HCT116 (cell line): Measurements from ENCODE around the gene HLCS.

Source experiments
- ATF3 ChIP-seq: IDR thresholded peaks from 2 replicates; pipeline ENCODE4 v1.6.1; 2012
- CTCF ChIP-seq, 3 experiments: fragments of 200-600 bp in 1 of 3; sonication (generic) in 1 of 3; IDR thresholded peaks in 2 of 3; conservative IDR thresholded peaks in 1 of 3; 2 replicates each; pipeline ENCODE4 v1.5.1; 2012 to 2017; ENCODE audit warnings: low read depth in 2 of 3, low read length in 2 of 3, antibody characterized with exemption in 1 of 3, borderline replicate concordance in 1 of 3, control low read depth in 1 of 3, mild to moderate bottlenecking in 1 of 3, mixed read lengths in 1 of 3, mixed run types in 1 of 3, moderate library complexity in 1 of 3; ENCODE audit not compliant: insufficient read depth in 1 of 3
- MAX ChIP-seq: IDR thresholded peaks from 2 replicates; pipeline ENCODE4 v1.6.1; 2012
- POLR2A ChIP-seq: IDR thresholded peaks from 2 replicates; pipeline ENCODE4 v1.7.0; 2011; ENCODE audit warnings: borderline replicate concordance; ENCODE audit not compliant: insufficient read depth, insufficient read length; ENCODE audit errors: extremely low read depth
- RAD21 ChIP-seq: IDR thresholded peaks from 2 replicates; pipeline ENCODE4 v1.6.1; 2012; ENCODE audit warnings: low read depth, mild to moderate bottlenecking
- REST ChIP-seq: IDR thresholded peaks from 2 replicates; pipeline ENCODE4 v1.6.1; 2012; ENCODE audit warnings: low read depth
- SIN3A ChIP-seq: IDR thresholded peaks from 2 replicates; pipeline ENCODE4 v1.6.1; 2012; ENCODE audit warnings: low read depth
- SRF ChIP-seq: IDR thresholded peaks from 2 replicates; pipeline ENCODE4 v1.6.1; 2012; ENCODE audit warnings: low read depth

GRCh38 chr21:36860736-36861594 lies 105.5 kb downstream of the HLCS start:
- TF ChIP-seq SRF (no peak), CTCF (IDR thresholded peaks at IDR 0.05 in 2 of 3, conservative IDR thresholded peaks at IDR 0.05 in 1 of 3; ENCODE audit: borderline replicate concordance in 1 of 3, insufficient read depth in 1 of 3, low read depth in 2 of 3, low read length in 2 of 3) (no peak), MAX (no peak), POLR2A (no peak), RAD21 (no peak), SIN3A (no peak), REST (no peak), ATF3 (no peak)
